ENCODE results near the gene EXOC3L1.

- TF ChIP-seq GATA3 (IDR thresholded peaks at IDR 0.05; ENCODE audit: low read depth, low read length) (no peak), GATA2 (IDR thresholded peaks at IDR 0.05; ENCODE audit: low read depth, low read length) (no peak)
Observed at GRCh38 chr16:67238278-67238575, 48.3 kb upstream of the EXOC3L1 start.
